Activated effector memory CD4-positive, alpha-beta T cell treated with Interleukin-2 at 50 U/mL for 16 hours (primary cell): Measurements from ENCODE around the gene YY1.

Experiments used
- DNase-seq: peaks from one replicate; pipeline ENCODE4 v3.0.0-alpha.2; 2020

The YY1 gene

DNA sequence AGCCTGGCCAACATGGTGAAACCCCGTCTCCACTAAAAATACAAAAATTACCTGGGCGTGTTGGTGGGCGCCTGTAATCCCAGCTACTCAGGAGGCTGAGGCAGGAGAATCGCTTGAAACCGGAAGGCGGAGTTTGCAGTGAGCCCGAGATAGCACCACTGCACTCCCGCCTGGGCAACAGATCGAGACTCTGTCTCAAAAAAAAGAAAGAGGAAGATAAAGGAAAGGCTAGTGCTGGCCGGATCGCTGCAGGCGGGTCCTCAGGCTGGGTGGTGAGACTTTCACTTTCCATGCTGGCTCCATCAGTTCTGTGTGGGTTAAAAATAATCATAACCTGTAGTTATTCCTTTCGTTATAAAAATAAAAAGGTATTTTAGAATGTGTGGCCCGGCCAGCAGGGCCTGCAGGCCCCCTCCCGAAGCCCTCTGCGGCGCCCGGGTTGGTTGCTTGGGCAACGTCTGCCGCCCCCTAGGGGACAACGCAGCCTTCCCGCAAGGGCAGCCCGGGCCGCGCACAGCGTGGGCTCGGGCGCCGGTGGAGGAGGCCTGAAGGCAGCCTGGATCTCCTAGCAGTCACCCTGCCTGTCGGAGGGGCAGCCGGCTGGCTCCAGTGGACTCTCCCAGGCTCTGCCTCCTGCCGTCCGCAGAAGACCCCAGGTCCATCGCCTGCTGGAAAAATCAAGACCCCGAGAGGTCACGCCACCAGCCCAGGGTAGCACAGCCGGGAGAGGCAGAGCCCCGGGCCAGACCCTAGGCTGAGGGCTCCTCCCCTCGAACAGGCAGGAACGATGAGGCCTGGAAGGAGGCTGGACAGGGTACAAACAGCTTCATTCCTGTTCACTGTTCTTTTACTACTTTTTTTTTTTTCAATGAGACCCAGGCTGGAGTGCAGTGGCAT lies 79.2 kb downstream of the YY1 start:
- DNase-seq = peak; percentile 48

GRCh38 chr14:100320157-100320856 lies 81.4 kb downstream of the YY1 start:
- no peak for DNase-seq

DNA sequence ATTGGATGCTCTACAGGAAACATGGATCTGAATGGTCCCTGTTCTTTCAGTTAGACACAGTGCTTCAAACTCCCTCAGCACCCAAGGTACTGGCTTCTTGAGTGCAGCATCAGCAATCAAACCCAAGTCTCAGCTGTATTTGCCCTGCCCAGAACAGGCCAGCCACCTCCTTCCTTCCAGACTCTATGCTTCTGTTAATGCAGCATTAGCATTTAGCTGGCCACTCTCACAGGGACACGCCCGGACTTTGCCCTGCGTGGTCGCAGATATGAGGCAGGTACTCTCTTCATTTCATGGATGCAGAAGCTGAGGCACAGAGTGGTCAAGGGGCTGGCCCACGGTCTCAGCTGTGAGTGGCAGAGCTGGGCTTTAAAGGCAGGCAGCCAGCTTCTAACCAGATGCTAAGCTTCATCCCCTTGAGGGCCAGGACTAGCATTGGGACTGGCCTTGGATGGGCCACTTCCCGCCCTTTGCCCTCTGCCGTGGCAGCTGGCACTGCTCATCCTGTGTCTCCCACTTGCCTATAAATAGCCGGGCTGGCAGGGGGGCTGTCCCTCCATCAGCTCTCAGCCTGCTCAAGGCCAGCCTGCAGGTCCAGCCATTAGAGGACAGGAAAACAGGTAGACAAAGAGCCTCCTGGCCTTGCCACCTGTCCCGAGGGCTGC lies 82.7 kb downstream of the YY1 start:
- no peak for DNase-seq

GRCh38 chr14:100322138-100322957 lies 83.4 kb downstream of the YY1 start:
- DNase-seq = no peak

GRCh38 chr14:100323121-100323941 lies 84.4 kb downstream of the YY1 start, which contains the start of gene SLC25A47:
Gene SLC25A47, plus strand, starts transcription at chr14:100323339. Its CDS starts 76 bp downstream, at chr14:100323415.
- no peak for DNase-seq

DNA sequence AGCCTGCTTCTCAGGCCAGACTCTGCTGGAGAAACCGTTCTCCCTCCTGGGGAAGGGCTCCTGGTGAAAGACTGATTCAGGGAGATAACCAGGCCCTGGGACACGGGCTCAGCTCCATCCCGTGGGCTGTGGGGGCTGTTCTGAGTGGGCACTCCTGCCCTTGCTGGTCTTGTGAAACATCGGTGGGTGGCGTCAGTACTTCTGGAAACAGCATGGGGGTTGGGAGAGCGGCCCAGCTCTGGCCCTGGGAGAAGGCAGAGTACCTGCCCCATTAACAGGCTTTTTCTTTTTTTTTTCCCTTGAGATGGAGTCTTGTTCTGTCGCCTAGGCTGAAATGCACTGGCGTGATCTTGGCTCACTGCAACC lies 85.0 kb downstream of the YY1 start:
- no peak for DNase-seq

GRCh38 chr14:100325231-100325632 lies 86.3 kb downstream of the YY1 start:
- no peak for DNase-seq

DNA sequence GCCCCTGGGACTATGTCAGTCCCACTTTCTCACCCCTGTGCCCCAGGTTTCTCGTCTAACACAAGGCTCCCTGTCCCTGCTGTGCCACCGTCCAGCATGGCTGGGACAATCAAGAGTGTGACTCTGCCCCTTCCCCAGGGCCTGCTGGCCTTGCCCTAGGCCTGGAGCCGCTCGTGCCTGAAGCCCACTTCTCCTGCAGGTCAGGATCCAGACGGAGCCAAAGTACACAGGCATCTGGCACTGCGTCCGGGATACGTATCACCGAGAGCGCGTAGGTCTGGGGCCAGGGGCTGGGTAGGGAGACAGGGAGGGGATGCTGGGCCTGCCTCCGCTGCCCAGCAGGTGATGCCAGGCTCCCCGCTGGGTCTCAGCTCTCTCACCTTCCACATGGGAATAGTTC lies 87.0 kb downstream of the YY1 start:
- DNase-seq = no peak

GRCh38 chr14:100327128-100327527 lies 88.2 kb downstream of the YY1 start:
- no peak for DNase-seq

DNA sequence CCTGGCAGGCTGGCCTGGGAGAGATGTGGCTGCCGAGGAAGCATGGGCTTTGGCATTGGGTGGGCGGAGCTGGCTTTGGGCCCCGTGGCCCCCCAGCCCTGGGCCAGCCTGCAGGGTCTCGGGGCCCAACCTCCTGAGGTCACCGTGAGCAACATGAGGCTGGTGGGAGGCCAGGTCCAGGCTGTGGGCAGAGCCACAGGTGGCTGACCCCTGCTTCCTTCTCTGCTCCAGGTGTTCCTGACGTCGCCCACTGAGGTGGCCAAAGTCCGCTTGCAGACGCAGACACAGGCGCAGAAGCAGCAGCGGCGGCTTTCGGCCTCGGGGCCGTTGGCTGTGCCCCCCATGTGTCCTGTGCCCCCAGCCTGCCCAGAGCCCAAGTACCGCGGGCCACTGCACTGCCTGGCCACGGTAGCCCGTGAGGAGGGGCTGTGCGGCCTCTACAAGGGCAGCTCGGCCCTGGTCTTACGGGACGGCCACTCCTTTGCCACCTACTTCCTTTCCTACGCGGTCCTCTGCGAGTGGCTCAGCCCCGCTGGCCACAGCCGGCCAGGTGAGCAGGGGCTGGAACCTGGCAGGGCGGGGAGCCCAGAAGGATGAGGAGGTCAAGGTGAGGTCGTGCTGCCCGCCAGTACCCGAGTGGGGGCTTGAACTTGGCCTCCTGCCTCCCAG lies 89.7 kb downstream of the YY1 start:
- no peak for DNase-seq

- DNase-seq = no peak
Observed at GRCh38 chr14:100329233-100330006, 90.5 kb downstream of the YY1 start.

DNA sequence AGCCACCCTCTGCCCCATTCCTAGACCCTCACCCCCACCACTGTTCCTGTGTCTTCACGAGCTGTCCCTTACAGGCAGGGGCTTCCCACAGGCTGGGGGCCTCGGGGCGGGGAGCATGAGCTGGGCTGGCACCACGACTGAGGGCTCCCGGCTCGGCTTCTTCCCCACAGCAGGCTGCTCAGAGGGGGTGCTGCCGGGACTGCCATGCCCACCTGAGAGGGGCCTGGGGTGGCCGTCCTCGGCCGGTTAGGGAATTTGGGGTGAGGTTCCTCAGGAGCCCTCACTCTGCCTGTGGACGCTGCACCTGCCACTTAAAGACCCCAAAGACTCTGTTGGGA lies 91.0 kb downstream of the YY1 start:
- no peak for DNase-seq

DNA sequence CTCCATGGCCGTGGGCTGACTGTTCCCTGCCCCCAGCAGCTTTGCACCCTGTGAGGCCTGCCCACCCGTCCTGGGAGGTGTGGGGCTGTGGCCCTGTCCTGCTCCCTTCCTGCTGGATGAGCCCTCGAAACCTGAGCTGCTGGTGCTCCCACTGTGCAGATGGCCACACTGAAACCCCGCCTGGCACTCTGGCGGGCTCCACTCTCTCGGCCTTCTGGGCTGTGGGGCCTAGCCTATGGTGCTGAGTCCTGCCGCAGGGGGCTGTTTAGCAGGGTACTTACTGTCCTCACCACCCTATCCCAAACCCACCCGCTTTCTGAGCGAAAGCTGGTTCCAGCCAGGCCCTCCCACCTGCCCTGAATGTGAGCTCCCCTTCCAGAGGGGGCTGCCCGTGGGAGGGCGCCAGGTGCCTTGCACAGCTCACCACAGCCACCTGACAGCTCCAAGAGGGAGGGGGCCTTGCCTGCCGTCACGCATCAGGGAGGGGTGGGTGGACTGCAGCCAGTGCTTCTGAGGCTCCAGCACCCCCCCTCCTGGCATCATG lies 91.5 kb downstream of the YY1 start:
- no peak for DNase-seq

- DNase-seq = no peak
Observed at GRCh38 chr14:100332071-100332639, 93.2 kb downstream of the YY1 start.
